Breast epithelium (tissue), 3 donors: ENCODE data around the gene CHN2.

Experiments
- CTCF ChIP-seq, 3 donors: fragments of 450-650 bp; IDR thresholded peaks; one replicate each; pipeline ENCODE4 v1.5.1; 2016 to 2017; ENCODE audit warnings: antibody characterized with exemption in 3 of 3, mild to moderate bottlenecking in 3 of 3, moderate library complexity in 3 of 3
- POLR2A ChIP-seq: fragments of 450-650 bp; IDR thresholded peaks from one replicate; pipeline ENCODE4 v1.6.1; 2016; ENCODE audit warnings: antibody characterized with exemption, mild to moderate bottlenecking, moderate library complexity
- POLR2AphosphoS5 ChIP-seq, 3 donors: sonication (generic); formaldehyde crosslinking; IDR thresholded peaks; one replicate each; pipeline ENCODE4 v1.6.1; 2017; ENCODE audit warnings: antibody characterized with exemption in 3 of 3

GRCh38 chr7:29185613-29186012 lies 9.0 kb upstream of the CHN2 start:
- TF ChIP-seq CTCF (IDR thresholded peaks at IDR 0.05) (no peak), POLR2AphosphoS5 (IDR thresholded peaks at IDR 0.05) (no peak), POLR2A (no peak)
